Activated B cell treated with CpG ODN at 0.5 μM for 24 hours (primary cell): ENCODE measurements around the gene BCOR. TPM values are rescaled to one million over a fixed set of nuclear protein-coding genes. Genes with fewer than 3 reads are reported as not detected.

Experiments
- ATAC-seq: fragments of 200-7000 bp; cut with Tn5 transposase; one replicate; pipeline ENCODE4 v1.10.0; 2021; ENCODE audit warnings: low read depth, mild to moderate bottlenecking, moderate library complexity
- CTCF ChIA-PET: fragments of 350-600 bp; sonication (Branson Sonifier 250); formaldehyde crosslinking; loops from one replicate; lab custom pipeline; 2021; ENCODE audit warnings: antibody characterized with exemption; lab: Charles Lee
- POLR2A ChIA-PET: fragments of 350-600 bp; sonication (Branson Sonifier 250); formaldehyde crosslinking; loops from one replicate; lab custom pipeline; 2021; ENCODE audit warnings: antibody characterized with exemption; lab: Charles Lee
- DNase-seq: peaks from one replicate; pipeline ENCODE4 v3.0.0; 2022
- H3K27ac Mint-ChIP-seq: one replicate; pipeline ENCODE4 v1.8.0; 2020; ENCODE audit warnings: mixed read lengths
- H3K27me3 Mint-ChIP-seq: one replicate; pipeline ENCODE4 v1.8.0; 2021; ENCODE audit warnings: mixed read lengths
- H3K36me3 Mint-ChIP-seq: one replicate; pipeline ENCODE4 v1.8.0; 2021; ENCODE audit warnings: low read depth, mixed read lengths
- H3K4me1 Mint-ChIP-seq: one replicate; pipeline ENCODE4 v1.8.0; 2021; ENCODE audit warnings: mixed read lengths
- H3K4me3 Mint-ChIP-seq: one replicate; pipeline ENCODE4 v1.8.0; 2020; ENCODE audit warnings: mild to moderate bottlenecking, mixed read lengths
- H3K9me3 Mint-ChIP-seq: one replicate; pipeline ENCODE4 v1.8.0; 2020; ENCODE audit warnings: mixed read lengths
- CTCF ChIP-seq: fragments of 200-600 bp; IDR thresholded peaks from one replicate; pipeline ENCODE4 v1.8.0; 2022; ENCODE audit warnings: antibody characterized with exemption, mild to moderate bottlenecking
- intact Hi-C: fragments of 100-400 bp; cut with micrococcal nuclease; formaldehyde crosslinking; loops from one replicate; pipeline ENCODE4 v1.15.1; 2024
- total RNA-seq: library from RNA; stranded (reverse); gene quantifications from 2 replicates; pipeline ENCODE4 v1.2.3, GENCODE V29; 2022

BCOR gene
- total RNA-seq, 1 donor from 2014 or later, result 59.3 TPM

DNA sequence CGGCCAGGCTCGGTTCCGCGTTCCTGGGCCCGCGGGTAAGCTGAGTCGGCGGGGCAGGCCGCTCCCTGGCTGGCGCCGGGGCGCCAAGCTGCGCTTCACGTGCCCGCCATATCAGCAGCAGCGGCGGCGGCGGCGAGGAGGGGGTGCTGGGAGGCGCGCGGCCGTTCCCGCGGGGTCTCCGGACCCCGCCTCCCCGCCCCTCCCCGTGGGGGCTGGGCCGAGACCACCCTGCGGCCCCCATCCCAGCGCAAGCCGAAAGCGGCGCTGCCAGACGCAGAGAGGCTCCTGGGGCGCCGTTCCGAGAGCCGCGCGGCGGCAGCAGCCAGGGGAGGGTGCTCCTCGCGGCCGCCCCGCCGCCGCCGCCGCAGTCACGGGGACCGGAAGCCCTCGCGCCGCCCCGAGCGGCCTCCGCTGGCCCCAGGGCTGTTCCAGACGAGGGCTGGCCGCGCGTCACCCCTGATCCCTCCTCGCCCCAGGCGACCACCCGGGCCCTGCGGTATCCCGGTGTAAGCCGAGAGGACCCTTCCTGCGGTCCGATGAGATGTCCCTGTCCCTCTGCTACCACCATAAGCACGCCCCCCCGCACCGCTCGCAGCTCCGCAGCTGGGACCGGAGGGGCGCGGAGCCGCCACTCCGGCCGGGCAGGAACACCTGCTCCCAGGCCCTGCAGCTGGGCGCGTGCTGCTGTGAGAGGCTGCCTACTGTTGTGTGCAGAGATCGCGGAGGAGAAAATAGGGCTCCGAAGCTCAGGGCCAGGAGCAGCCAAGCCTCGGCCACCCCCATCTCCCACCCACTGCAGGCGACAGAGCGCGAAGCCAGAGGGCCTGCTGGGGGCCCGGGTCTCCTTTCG, 7.5 kb upstream of the BCOR start:
- H3K27ac Mint-ChIP-seq, result no peak overlapping the region
- no peaks in the 10 kb centered on the region for H3K36me3 Mint-ChIP-seq
- no peaks in the 10 kb centered on the region for H3K27me3 Mint-ChIP-seq
- intact Hi-C loops, result no loop called here
- H3K9me3 Mint-ChIP-seq, result no peaks in the 10 kb centered on the region
- ATAC-seq (peak; percentile 35), DNase-seq (peak; percentile 44)
- POLR2A ChIA-PET, result interaction anchor here (0.5 to 5.1 kb wide), 8 partner anchors 9 to 160 kb away, joined by 3 to 80 read pairs (median 10); partner anchors contain the start of gene BCOR
- peaks cover 26% of the 10 kb centered on the region for H3K4me1 Mint-ChIP-seq
- peak overlapping the region; percentile 78 for H3K4me3 Mint-ChIP-seq
- CTCF ChIA-PET, result interaction anchor here (1.0 kb wide), 1 partner anchor 94 kb away, joined by 3 read pairs; no protein-coding TSS in a partner anchor
- no peak for TF ChIP-seq CTCF

- TF ChIP-seq CTCF, result no peak
- no peak overlapping the region for H3K27ac Mint-ChIP-seq
- H3K4me3 Mint-ChIP-seq, result peak overlapping the region; percentile 11
- CTCF ChIA-PET, result interaction anchor here (1.0 kb wide), 1 partner anchor 94 kb away, joined by 3 read pairs; no protein-coding TSS in a partner anchor
- H3K36me3 Mint-ChIP-seq, result no peaks in the 10 kb centered on the region
- peaks cover 30% of the 10 kb centered on the region for H3K4me1 Mint-ChIP-seq
- ATAC-seq, result peak; percentile 51
- H3K27me3 Mint-ChIP-seq, result no peaks in the 10 kb centered on the region
- intact Hi-C loops, result no loop called here
- H3K9me3 Mint-ChIP-seq, result no peaks in the 10 kb centered on the region
- POLR2A ChIA-PET, result interaction anchor here (0.6 to 5.1 kb wide), 8 partner anchors 8 to 160 kb away, joined by 3 to 80 read pairs (median 10); partner anchors contain the start of gene BCOR
- DNase-seq, result peak; percentile 34
Measured at GRCh38 chrX:40104630-40104984, 6.8 kb upstream of the BCOR start.

DNA sequence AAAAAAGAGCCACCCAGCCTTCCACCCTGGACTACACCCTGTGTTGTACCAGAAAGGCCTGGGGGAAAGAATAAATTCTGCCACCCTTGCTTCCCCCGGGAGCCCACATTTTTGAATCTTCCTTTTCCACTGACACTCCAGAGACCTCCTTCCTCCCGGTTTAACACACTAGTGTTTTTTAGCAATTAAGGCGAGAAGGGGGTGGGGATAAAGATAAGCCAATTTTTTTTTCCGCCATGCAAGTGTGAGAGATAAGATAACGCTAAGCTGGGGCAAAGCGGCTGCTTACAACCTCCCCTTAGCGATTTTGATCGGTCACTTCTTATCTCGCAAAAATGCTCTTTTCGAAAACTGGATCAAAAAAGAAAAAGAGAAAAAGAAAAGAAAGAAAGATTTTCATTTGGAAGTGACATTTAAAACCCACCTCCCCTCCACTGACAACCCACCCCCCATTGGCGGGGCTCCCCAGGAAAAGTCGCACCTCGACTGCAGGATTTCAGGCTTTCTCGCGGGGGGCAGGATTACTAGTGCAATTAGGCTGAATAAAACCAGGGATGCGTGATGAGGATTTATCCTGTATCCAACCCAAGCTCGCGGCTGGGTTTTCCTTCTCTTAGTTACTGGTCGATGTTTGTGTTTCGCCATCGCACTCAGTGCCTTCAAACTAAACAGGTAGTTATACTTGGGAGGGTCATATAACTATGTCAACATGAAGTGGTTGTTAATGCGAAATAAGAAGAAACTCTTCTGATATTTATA, 6.0 kb upstream of the BCOR start:
- H3K36me3 Mint-ChIP-seq, result no peaks in the 10 kb centered on the region
- ATAC-seq, result no peak
- intact Hi-C loops, result no loop called here
- TF ChIP-seq CTCF, result no peak
- CTCF ChIA-PET, result no interaction called here
- no peak overlapping the region for H3K4me3 Mint-ChIP-seq
- no peaks in the 10 kb centered on the region for H3K27me3 Mint-ChIP-seq
- H3K9me3 Mint-ChIP-seq, result no peaks in the 10 kb centered on the region
- no peak for DNase-seq
- POLR2A ChIA-PET, result interaction anchor here (0.6 to 5.1 kb wide), 8 partner anchors 7 to 1299 kb away, joined by 3 to 80 read pairs (median 11); partner anchors contain the start of gene BCOR
- H3K4me1 Mint-ChIP-seq, result peaks cover 34% of the 10 kb centered on the region
- H3K27ac Mint-ChIP-seq, result no peak overlapping the region

DNA sequence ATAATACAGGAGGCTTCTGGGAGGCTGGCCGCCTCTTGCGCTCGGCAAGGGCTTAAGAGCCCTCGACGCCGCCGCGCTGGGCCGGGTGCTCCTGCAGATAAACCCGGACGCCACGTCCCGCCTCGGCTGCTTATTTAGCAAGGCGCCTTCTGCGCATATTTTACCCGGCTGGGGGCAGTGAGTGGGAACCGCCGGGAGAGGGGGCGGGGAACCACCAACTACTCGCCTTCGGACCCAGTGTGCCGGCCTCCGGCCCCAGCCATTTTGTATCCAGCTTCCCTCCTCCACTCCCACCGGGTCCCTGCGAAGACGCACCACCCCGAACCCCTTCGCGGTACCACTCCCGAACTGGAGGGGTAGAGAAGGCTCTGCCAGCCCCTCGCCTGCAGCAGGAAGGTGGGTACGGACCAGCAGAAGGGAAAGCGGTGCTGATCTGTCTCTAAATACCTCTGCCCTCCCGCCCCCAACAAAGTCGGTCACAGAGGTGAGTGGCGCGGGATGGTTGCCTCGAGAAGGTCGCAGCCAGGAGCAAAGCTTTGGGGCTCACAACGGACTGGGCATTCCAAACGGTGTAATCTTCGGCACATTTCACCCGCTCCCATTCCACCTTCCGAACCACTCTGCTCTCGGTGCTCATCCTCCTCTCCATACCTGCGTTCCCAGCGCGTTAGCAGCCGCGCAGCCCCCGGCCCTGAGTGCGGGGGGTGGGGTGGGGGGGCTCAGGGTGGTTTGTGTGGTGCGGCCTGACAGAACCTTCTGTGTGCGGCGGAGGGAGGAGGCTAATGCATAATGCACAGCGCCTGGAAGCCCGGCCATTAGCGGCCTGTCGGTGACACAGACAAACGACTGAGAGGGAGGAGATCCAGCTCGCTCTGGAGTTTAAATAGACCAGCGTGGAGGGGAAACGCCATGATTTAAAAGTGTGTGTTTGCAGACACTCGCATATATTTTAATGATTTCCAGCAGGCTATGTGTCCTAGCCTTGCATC, 4.9 kb upstream of the BCOR start:
- peaks cover 30% of the 10 kb centered on the region for H3K4me1 Mint-ChIP-seq
- TF ChIP-seq CTCF, result no peak
- DNase-seq (no peak), ATAC-seq (no peak)
- H3K27ac Mint-ChIP-seq, result no peak overlapping the region
- ChIA-PET CTCF (no interaction called here), POLR2A (interaction anchor here (0.6 to 9.4 kb wide), 2 partner anchors 67 to 1297 kb away, joined by 5 to 268 read pairs; no protein-coding TSS in a partner anchor)
- H3K9me3 Mint-ChIP-seq, result no peaks in the 10 kb centered on the region
- no peaks in the 10 kb centered on the region for H3K27me3 Mint-ChIP-seq
- intact Hi-C loops, result no loop called here
- H3K4me3 Mint-ChIP-seq, result no peak overlapping the region
- no peaks in the 10 kb centered on the region for H3K36me3 Mint-ChIP-seq
